Smooth muscle cell (in vitro differentiated cells): ENCODE results near the gene GET4. TPM values are rescaled to one million over a fixed set of nuclear protein-coding genes. Genes with fewer than 3 reads are reported as not detected.

Experiments
- DNase-seq: peaks from one replicate; lab custom pipeline; 2025; ENCODE audit not compliant: unreplicated experiment; lab: John Stamatoyannopoulos, UW
- H2AFZ ChIP-seq: fragments of 200-600 bp; sonication (generic); 2 replicates; pipeline ENCODE4 v1.6.0; 2016; ENCODE audit warnings: antibody characterized with exemption, low read depth, mild to moderate bottlenecking
- H3F3A ChIP-seq: fragments of 200-600 bp; sonication (generic); 2 replicates; pipeline ENCODE4 v1.6.0; 2017; ENCODE audit warnings: antibody characterized with exemption, low read depth
- H3K27ac ChIP-seq: fragments of 200-600 bp; sonication (generic); 2 replicates; pipeline ENCODE4 v1.5.1; 2016; ENCODE audit warnings: low read depth, mild to moderate bottlenecking
- H3K27me3 ChIP-seq: fragments of 200-600 bp; sonication (generic); 2 replicates; pipeline ENCODE4 v1.6.1; 2016; ENCODE audit warnings: low read depth, mild to moderate bottlenecking
- H3K36me3 ChIP-seq: fragments of 200-600 bp; sonication (generic); 2 replicates; pipeline ENCODE4 v1.5.1; 2016; ENCODE audit warnings: low read depth
- H3K4me1 ChIP-seq: fragments of 200-600 bp; sonication (generic); 2 replicates; pipeline ENCODE4 v1.5.1; 2016; ENCODE audit warnings: low read depth
- H3K4me2 ChIP-seq: fragments of 200-600 bp; sonication (generic); 2 replicates; pipeline ENCODE4 v1.6.0; 2016; ENCODE audit warnings: mild to moderate bottlenecking
- H3K4me3 ChIP-seq: fragments of 200-600 bp; sonication (generic); 2 replicates; pipeline ENCODE4 v1.5.1; 2016; ENCODE audit warnings: mild to moderate bottlenecking
- H3K79me2 ChIP-seq: fragments of 200-600 bp; sonication (generic); 2 replicates; pipeline ENCODE4 v1.6.0; 2016; ENCODE audit warnings: low read depth, mild to moderate bottlenecking
- H3K9ac ChIP-seq: fragments of 200-600 bp; sonication (generic); 2 replicates; pipeline ENCODE4 v1.6.0; 2016; ENCODE audit warnings: low read depth
- H3K9me3 ChIP-seq: fragments of 200-600 bp; sonication (generic); replicated peaks from 2 replicates; pipeline ENCODE4 v1.5.1; 2016; ENCODE audit warnings: low read depth
- H4K20me1 ChIP-seq: fragments of 200-600 bp; sonication (generic); 2 replicates; pipeline ENCODE4 v1.6.0; 2016; ENCODE audit warnings: low read depth
- CTCF ChIP-seq: fragments of 200-600 bp; sonication (generic); IDR thresholded peaks from 2 replicates; pipeline ENCODE4 v1.5.1; 2017; ENCODE audit warnings: borderline replicate concordance, mild to moderate bottlenecking, antibody characterized with exemption; ENCODE audit not compliant: insufficient read depth, poor library complexity, severe bottlenecking
- WGBS: methylation state at CpG from one replicate; pipeline ENCODE4 v1.1.7; 2016; ENCODE audit warnings: low lambda C conversion rate; 5-methylcytosine and 5-hydroxymethylcytosine counted together
- polyA plus RNA-seq: library from polyadenylated mRNA; unstranded; fragments of >200 nt; fragmentation: Nextera tagmentation; extraction: Ambion mirVana; gene quantifications from 2 replicates; pipeline ENCODE4 v1.2.1, GENCODE V29; 2016
- total RNA-seq: library from RNA; depleted of rRNA; stranded (reverse); fragments of >200 nt; gene quantifications from 2 replicates; pipeline ENCODE4 v1.2.3, GENCODE V29; 2014

The GET4 gene
- total and polyA plus RNA-seq, 2 experiments from 2014 or later, result 26.3 to 39.9 TPM

GRCh38 chr7:911791-912480, 35.6 kb downstream of the GET4 start:
- H3K9ac ChIP-seq, result no peak overlapping the region
- H3F3A ChIP-seq, result no peaks in the 10 kb centered on the region
- 97% methylated on average over 25 of the region's 41 CpGs for WGBS
- TF ChIP-seq CTCF, result no peak
- no peak overlapping the region for H3K4me3 ChIP-seq
- H3K79me2 ChIP-seq, result no peaks in the 10 kb centered on the region
- no peak overlapping the region for H3K27ac ChIP-seq
- H3K4me2 ChIP-seq, result no peak overlapping the region
- no peak overlapping the region for H2AFZ ChIP-seq
- no peaks in the 10 kb centered on the region for H4K20me1 ChIP-seq
- peaks cover 8% of the 10 kb centered on the region for H3K27me3 ChIP-seq
- DNase-seq, result no peak
- H3K36me3 ChIP-seq, result no peaks in the 10 kb centered on the region
- no peaks in the 10 kb centered on the region for H3K4me1 ChIP-seq
- H3K9me3 ChIP-seq, result no peaks in the 10 kb centered on the region

- WGBS, result 86% methylated on average over 30 of the region's 31 CpGs
- no peak overlapping the region for H3K4me2 ChIP-seq
These were observed 37.6 kb downstream of the GET4 start for GRCh38 chr7:913736-914520.

GRCh38 chr7:914521-915194, 38.3 kb downstream of the GET4 start:
- TF ChIP-seq CTCF, result no peak
- Histone ChIP-seq H3K4me1 (no peaks in the 10 kb centered on the region), H3K9me3 (no peaks in the 10 kb centered on the region), H3K79me2 (no peaks in the 10 kb centered on the region), H3F3A (no peaks in the 10 kb centered on the region), H3K9ac (no peak overlapping the region), H3K27me3 (peaks cover 2% of the 10 kb centered on the region), H3K27ac (no peak overlapping the region), H3K4me2 (no peak overlapping the region), H4K20me1 (no peaks in the 10 kb centered on the region), H3K36me3 (no peaks in the 10 kb centered on the region), H2AFZ (no peak overlapping the region), H3K4me3 (no peak overlapping the region)
- no peak for DNase-seq
- 90% methylated on average over 15 of the region's 16 CpGs for WGBS

More at GRCh38 chr7:913736-914520, 37.6 kb downstream of the GET4 start:
- H2AFZ ChIP-seq, result no peak overlapping the region
- no peaks in the 10 kb centered on the region for H3K79me2 ChIP-seq
- H3K4me3 ChIP-seq, result no peak overlapping the region
- no peak overlapping the region for H3K9ac ChIP-seq
- H3F3A ChIP-seq, result no peaks in the 10 kb centered on the region
- no peaks in the 10 kb centered on the region for H4K20me1 ChIP-seq
- no peaks in the 10 kb centered on the region for H3K36me3 ChIP-seq
- H3K27me3 ChIP-seq, result peaks cover 5% of the 10 kb centered on the region
- TF ChIP-seq CTCF, result no peak
- no peak overlapping the region for H3K27ac ChIP-seq
- no peaks in the 10 kb centered on the region for H3K9me3 ChIP-seq
- no peak for DNase-seq
- H3K4me1 ChIP-seq, result no peaks in the 10 kb centered on the region
